KOPT-K1 (cell line): ENCODE measurements around the gene FBLN5.
A peak's percentile ranks its signal among the peaks of the same experiment; 100 is the strongest.
"Not testable (repeated sequence)": the region's sequence is repeated elsewhere in the genome, so short reads cannot be mapped to it uniquely, and the experiment has no call there.

Experiments
- H3K27ac ChIP-seq: fragments of 200-600 bp; sonication (generic); 2 replicates; pipeline ENCODE4 v1.5.1; 2016; ENCODE audit warnings: antibody characterized with exemption, mild to moderate bottlenecking, low read depth, low read length; ENCODE audit not compliant: poor library complexity, severe bottlenecking
- H3K36me3 ChIP-seq: fragments of 200-600 bp; sonication (generic); 2 replicates; pipeline ENCODE4 v1.5.1; 2017; ENCODE audit warnings: antibody characterized with exemption, mild to moderate bottlenecking, low read length, moderate library complexity; ENCODE audit not compliant: insufficient read depth
- H3K9me3 ChIP-seq: fragments of 200-600 bp; sonication (generic); 2 replicates; pipeline ENCODE4 v1.5.1; 2017; ENCODE audit warnings: antibody characterized with exemption, low read length, mild to moderate bottlenecking; ENCODE audit not compliant: insufficient read depth, poor library complexity, severe bottlenecking

Gene FBLN5

DNA sequence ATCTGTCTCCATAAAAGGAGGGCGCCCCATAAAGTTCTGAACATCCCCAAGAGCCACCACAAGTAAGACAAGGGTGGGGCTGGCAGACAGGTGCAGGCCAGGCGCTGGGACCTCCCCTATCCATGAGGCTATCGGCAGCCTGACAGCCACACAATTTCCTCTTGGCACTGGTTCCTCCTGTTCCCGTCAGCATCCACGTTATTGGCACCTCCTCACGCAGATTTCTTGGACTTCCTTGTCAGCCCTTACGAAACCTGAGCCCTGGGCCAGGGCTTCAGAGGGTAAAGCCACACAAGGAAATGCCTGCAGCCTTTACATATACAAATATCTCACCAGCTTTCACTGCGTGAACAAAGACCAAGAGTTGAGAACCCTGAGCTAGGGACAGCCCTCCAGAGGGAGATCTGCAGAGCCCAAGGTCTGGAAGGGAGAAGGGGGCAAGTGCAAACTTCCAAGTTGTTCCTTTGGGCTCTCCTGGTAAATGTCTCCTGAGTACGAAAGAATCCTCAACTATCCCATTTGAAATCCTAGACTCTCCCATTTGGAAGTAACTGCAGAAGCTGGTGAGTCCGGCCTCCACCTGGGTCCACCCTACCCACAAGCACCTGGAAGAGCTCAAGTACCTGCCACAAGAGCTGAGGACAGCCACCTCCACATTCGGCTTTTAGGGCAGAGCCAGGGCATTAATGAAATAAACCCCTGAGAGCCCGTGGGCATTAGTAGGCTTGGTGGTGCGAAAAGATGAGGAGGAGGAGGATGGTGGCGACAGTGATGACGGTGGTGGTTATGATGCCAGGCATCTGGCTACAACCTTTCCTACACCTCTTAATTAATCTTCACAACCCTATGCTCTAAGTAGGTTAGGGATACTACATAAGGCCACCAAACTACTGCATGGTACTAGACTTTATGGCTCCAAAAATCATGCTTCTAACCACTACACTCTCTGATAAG, 74.7 kb downstream of the FBLN5 start:
- Histone ChIP-seq H3K27ac (peak overlapping the region; percentile 95), H3K9me3 (no peaks in the 10 kb centered on the region), H3K36me3 (no peaks in the 10 kb centered on the region)

- H3K36me3 ChIP-seq = no peaks in the 10 kb centered on the region
- peak overlapping the region; percentile 95 for H3K27ac ChIP-seq
- H3K9me3 ChIP-seq = no peaks in the 10 kb centered on the region
Measured at GRCh38 chr14:91872011-91872501, 75.4 kb downstream of the FBLN5 start.

DNA sequence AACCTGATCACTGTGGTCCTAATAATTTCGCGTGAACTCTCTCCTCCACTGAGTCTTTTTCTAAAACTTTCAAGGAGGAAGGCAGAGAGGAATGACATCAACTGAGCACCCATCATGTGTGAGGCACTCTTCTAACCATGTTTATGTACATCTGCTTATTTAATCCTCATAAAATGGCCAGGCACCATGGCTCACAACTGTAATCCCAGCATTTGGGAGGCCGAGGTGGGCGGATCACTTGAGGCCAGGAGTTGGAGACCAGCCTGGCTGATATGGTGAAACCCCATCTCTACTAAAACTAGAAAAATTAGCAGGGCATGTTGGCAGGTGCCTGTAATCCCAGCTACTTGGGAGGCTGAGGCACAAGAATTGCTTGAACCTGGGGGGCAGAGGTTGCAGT, 76.1 kb downstream of the FBLN5 start:
- not testable (repeated sequence) for H3K9me3 ChIP-seq, H3K36me3 ChIP-seq
- H3K27ac ChIP-seq = peak overlapping the region; percentile 95

DNA sequence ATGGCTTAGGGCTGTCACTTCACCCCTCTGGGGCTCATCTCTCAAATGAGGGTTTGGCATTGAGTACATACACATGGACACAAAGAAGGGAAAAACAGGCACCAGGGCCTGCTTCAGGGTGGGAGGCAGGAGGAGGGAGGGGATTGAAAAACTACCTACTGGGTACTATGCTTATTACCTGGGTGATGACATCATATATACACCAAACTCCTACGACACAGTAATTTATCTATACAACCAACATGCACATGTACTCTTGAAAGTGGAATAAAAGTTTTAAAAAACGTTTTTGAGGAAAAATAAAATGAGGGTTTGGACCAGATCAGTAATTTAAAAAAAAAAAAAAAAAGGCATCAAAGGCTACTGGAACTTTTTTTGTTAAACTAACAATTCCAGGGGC, 76.6 kb downstream of the FBLN5 start:
- Histone ChIP-seq H3K27ac (peak overlapping the region; percentile 95), H3K9me3 (no peaks in the 10 kb centered on the region), H3K36me3 (no peaks in the 10 kb centered on the region)

DNA sequence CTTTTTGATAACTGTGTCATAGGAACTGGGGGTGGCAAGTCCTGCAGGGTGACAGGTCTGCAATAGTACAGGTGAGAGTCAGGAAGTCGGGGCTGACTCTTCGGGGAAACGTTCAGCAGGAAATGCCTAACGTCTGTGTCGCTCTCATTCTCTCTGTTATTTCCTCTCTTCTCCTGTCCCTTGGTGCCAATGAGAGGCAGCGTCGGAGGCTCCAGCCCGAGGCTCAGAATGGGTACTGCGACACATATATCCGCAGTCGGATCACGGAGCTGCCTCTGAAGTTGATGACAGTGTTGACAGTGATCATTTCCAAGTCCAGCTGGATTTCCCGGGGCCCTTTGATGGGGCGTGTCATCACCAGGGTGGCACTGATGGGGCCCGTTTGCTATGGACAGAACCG, 77.5 kb downstream of the FBLN5 start:
- no peaks in the 10 kb centered on the region for H3K36me3 ChIP-seq
- H3K27ac ChIP-seq = peak overlapping the region; percentile 95

GRCh38 chr14:91869556-91869955, 77.9 kb downstream of the FBLN5 start:
- H3K9me3 ChIP-seq = no peaks in the 10 kb centered on the region
- no peaks in the 10 kb centered on the region for H3K36me3 ChIP-seq
- H3K27ac ChIP-seq = peak overlapping the region; percentile 95

More for the DNA sequence above, 77.5 kb downstream of the FBLN5 start:
- H3K9me3 ChIP-seq = no peaks in the 10 kb centered on the region

GRCh38 chr14:91867316-91867988, 80.0 kb downstream of the FBLN5 start, which contains the start of gene TC2N:
TSS of gene TC2N (minus strand) at chr14:91867536. CDS start at chr14:91813769, 53,767 bp downstream.
- H3K36me3 ChIP-seq = no peaks in the 10 kb centered on the region
- H3K27ac ChIP-seq = peak within 1 kb of the TSS; percentile 95
- no peaks in the 10 kb centered on the region for H3K9me3 ChIP-seq

DNA sequence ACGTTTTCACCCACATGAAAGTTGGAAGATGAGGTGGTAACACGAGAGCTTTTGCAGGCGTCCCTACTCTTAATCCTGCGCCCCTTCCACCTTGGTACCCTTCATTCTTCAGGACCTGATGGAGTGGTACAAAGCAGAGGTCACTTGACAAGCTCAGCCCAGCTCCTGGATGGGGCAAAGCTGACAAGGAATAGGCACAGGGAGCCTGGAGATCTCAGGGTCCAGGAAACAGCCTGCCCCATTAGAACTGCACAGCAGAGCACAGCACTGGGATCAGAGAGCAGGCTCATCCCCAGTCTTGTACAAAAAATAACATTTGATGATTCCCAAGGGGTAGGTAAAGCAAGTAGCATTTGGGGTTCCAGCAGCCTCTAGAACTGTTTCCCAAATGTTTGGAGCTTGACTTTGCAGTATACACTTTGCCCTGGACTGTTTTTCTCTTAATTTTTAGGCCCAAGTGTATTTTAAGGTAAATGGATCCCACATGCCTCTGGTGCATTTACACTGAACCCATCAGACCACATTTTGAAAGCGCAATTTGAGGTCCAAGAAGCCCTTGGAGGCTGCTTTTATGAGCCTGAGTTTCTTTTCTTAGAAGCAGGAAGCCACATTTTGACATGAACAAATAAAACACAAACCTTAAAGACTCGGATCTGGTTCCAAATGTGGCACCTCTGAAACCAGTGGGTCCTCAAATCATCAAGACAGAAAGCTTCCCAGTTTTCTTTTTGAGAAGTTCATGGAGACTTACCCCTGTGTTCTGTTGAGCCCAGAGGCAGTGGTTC, 80.8 kb downstream of the FBLN5 start:
- Histone ChIP-seq H3K27ac (peak overlapping the region; percentile 95), H3K36me3 (no peaks in the 10 kb centered on the region), H3K9me3 (no peaks in the 10 kb centered on the region)

GRCh38 chr14:91866061-91866460, 81.4 kb downstream of the FBLN5 start:
- no peaks in the 10 kb centered on the region for H3K9me3 ChIP-seq
- H3K27ac ChIP-seq = peak overlapping the region; percentile 95
- no peaks in the 10 kb centered on the region for H3K36me3 ChIP-seq

GRCh38 chr14:91862417-91862816, 85.1 kb downstream of the FBLN5 start:
- H3K9me3 ChIP-seq = no peaks in the 10 kb centered on the region
- H3K36me3 ChIP-seq = no peaks in the 10 kb centered on the region
- peak overlapping the region; percentile 44 for H3K27ac ChIP-seq

DNA sequence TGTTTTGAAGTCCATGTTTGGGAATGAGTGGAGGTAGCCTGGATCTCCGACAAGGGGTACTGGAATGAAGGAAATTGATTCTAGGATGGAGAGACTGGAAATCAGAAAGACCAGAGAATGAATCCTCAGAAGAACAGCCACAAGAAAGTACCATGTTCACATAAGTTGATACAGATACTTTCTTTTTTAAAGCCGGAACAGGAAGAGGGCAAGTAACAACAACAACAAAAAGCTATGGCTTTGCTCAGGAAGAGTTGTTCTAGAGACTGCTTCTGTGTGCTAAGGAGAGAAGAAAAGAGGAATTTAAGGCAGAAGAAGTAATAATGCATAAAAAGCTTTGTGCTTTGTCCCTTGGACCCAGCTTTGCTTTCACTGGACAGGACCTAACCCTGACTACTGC, 86.4 kb downstream of the FBLN5 start:
- H3K9me3 ChIP-seq = no peaks in the 10 kb centered on the region
- H3K36me3 ChIP-seq = no peaks in the 10 kb centered on the region
- H3K27ac ChIP-seq = peak overlapping the region; percentile 59

DNA sequence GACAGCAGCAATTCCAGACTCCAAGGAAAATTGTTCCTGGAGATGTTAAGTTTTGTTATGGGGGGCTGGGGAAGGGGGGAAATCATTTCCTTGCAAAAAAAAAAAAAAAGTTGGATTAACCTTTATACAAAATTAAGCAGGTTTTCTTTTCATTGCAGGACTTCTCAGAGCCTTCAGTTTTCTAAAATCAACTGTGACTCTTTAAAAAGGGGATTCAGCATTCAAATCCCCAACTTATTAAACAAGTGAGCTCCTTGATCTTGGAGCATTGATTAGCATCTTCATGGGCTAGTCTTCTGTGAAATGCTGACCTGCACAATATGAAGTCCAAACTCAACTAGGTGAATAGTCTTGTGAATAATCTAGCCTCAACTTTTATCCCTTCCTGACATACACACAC, 87.3 kb downstream of the FBLN5 start:
- no peaks in the 10 kb centered on the region for H3K9me3 ChIP-seq
- no peak overlapping the region for H3K27ac ChIP-seq
- H3K36me3 ChIP-seq = no peaks in the 10 kb centered on the region

DNA sequence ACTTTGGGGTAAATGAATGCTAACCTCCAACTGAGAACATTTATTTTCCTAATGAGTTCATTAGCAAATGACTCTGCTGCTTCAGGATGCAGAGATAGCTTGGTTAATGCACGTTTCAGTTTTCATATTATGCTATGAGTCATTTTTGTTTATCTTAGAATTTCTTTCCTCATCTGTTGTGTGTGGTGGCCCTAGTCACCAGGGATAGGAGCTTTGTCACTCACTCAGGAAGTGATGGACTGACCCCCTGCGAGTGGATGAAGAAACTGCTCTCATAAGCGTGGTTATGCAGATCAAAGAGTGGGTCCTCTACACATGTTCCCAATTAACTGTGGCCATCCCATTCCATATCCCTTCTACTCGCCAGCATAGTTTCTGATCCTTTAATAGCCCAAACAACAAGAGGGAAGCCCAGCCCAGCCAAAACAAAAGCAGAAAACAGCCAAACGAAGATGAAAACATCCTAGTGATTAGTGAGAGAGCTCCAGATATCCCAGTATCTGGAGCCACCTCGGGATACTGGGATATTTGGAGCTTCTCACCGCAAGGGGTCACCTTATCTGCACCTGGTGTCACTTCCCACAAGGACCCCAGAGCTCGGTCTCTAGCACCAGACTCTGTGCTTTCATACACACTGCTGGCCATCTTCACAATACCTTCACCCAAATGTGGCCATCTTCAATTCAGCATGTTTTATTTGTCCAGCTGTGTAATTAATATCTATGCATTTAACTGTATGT, 88.8 kb downstream of the FBLN5 start:
- H3K36me3 ChIP-seq = no peaks in the 10 kb centered on the region
- H3K27ac ChIP-seq = no peak overlapping the region
- H3K9me3 ChIP-seq = no peaks in the 10 kb centered on the region

- no peaks in the 10 kb centered on the region for H3K36me3 ChIP-seq
- H3K27ac ChIP-seq = no peak overlapping the region
- H3K9me3 ChIP-seq = no peaks in the 10 kb centered on the region
Measured at GRCh38 chr14:91857614-91858013, 89.9 kb downstream of the FBLN5 start.
